HG02884 (cell line): ENCODE data around the gene SPNS2.
"Not testable (repeated sequence)": the region's sequence is repeated elsewhere in the genome, so short reads cannot be mapped to it uniquely, and the experiment has no call there.

Experiments used
- ATAC-seq: cut with Tn5 transposase; IDR thresholded peaks from one replicate; pipeline ENCODE4 v1.9.1; 2021; ENCODE audit warnings: mild to moderate bottlenecking, moderate library complexity; ENCODE audit not compliant: unreplicated experiment

Gene SPNS2

DNA sequence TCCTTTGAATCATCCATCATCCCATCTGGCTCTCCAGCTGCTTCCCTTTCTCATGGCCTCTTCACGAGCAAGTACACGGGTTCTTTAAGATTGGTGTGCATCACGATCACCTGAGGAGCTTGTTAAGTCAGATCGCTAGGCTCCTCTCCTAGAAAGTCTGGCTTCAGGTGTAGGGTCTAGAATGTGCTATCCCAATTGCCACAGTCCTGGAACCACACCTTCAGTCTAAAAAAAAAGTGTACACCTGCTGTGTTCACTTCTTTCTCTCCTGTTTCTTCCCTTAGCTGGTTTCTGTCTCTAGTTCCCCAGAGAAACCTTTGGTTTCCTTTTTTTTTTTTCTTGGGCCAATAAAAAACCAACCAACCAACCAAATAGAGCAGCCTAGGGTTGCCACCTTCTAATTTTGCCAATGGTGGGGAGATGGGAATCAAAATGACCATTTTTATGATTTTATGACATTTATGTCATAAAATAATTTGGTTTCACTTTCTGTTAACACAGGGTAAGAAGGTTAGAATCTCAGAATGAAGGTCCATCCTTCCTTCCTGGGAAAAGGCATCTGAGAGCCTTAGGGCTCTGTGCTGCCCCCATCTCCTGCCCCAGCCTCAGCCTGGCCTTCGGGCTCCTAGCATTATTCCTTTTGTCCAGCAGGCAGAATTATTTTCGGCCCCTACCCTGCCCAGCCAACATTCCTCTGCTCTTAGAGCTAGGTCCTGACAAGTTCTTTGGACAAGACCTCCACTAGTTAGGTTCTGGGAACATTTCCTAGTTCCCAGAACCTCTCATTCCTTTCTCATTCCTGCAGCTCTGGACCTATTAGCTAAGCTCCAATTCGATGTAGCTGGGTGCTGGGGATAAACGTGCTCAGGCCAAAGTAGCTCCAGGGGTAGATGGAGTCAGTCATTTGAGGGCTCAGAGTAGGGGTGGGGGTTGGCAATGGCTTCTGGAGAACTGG is 63.6 kb downstream of the SPNS2 start:
- ATAC-seq = no peak

DNA sequence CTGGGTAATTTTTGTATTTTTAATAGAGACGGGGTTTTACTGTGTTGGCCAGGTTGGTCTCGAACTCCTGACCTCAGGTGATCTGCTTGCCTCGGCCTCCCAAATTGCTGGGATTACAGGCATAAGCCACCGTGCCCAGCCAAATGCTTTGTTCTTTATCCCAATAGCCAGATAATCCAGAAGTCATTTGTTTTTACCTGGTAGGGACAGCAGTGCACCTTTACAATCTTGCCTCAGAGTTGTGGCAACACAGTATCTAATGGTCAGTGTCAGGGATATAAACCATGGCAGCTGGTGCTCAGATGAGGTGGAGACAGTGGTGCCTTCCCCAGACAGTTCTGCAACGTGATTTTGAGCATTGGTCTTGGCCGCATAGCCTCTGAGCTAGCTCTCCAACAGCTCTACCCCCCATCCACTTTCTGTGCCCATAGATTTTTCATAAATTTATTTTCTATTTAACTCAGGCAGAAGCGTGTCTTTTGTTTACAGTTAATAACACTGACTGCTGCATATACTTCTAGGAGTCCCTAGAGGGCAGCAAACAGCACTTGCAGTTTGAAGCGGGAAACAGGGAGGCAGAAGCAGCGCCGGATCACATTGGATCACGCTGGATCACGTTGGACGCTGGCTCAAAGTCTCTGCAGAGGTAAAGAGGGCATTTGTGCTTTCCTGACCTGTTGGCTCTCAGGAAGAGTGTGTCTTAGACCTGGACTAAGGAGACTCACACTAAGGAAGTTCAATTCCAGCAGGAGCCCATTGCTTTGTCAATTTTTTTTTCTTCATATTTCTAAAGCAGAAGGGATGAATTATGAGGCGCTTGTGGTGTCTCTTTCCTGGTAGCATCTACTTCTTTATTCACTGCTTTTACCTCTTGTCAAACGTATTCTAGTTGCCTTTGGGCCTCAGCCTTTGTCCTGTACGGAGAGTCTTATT is 66.8 kb downstream of the SPNS2 start:
- ATAC-seq = no peak

DNA sequence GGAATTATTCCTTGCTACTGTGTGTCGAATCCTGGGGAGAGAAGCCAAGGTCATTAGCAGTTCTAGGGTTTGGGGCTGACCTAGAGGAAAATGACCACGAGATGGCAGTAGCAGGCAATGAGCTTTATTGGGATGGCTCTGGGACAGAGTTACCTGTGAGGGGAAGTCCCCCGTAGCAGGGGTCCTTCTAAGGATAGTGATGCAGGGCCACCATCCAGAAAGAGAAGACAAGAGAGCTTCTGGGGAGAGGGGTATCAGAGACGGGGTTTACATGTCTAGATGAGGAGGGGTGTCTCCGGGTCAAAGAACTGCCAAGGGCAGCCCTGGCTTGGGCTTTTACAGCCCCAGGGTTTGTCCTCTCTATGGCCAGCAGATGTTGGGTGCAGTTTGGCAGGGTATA is 68.1 kb downstream of the SPNS2 start:
- no peak for ATAC-seq

DNA sequence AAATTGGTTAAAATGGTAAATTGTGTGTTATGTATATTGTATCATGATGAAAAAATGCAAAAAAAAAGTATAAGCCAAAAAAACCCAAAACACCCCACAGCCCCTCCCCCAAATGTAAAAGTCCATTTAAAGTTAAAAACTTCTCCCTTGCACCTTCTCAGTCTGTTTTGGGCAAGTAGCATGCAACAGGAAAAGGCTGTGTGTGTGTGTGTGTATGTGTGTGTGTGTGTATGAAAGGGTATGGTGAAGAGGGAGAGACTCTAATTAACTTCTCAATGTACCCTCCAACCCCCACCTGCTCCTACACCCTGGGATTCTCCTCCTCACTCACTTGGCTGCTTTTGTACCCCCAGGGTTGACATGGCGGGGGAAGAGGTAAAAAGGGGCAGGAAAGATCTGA is 70.9 kb downstream of the SPNS2 start:
- no peak for ATAC-seq

DNA sequence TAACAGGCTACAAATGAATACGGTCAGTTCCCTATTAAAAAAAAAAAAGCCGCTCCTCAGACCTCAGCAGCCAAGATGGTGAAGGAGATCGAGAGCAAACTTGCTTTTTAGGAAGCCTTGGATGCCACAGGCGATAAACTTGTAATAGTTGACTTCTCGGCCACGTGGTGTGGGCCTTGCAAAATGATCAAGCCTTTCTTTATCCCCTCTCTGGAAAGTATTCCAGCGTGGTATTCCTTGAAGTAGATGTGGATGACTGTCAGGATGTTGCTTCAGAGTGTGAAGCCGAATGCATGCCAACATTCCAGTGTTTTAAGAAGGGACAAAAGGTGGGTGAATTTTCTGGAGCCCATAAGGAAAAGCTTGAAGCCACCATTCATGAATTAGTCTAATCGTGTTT is 73.5 kb downstream of the SPNS2 start:
- ATAC-seq = no peak

- ATAC-seq = no peak
Observed at GRCh38 chr17:4573115-4573514, 74.4 kb downstream of the SPNS2 start.

- ATAC-seq = no peak
Observed at GRCh38 chr17:4573669-4574068, 75.0 kb downstream of the SPNS2 start.

DNA sequence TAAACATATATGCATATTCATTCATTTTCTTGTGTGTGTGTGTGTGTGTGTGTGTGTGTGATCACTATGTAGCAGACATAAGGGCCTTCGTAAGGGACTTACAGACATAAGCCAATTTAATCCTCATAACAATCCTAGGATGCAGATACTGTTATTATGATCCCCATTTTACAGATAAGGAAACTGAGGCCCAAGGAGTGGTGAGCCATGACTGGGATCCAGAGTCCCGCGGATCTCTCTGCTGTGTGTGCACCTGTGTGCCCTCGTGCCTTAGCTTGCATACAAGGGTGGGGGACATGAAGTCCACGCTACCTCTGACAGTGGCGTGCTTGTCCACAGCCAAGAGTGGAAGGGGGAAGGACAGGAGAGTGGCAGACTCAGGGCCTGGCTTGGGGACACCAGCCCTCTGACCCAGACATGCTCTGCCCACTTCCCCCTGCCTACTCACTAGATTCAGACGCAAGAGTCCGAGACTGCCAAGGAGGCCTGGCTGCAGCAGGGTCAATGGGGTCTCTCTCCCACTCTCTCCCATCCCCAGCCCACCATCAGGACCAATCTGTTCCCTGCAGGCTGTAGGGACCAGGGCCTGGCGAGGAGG is 75.9 kb downstream of the SPNS2 start:
- no peak for ATAC-seq

GRCh38 chr17:4576161-4576558 is 77.5 kb downstream of the SPNS2 start:
- no peak for ATAC-seq

GRCh38 chr17:4576729-4577322 is 78.1 kb downstream of the SPNS2 start:
- no peak for ATAC-seq

DNA sequence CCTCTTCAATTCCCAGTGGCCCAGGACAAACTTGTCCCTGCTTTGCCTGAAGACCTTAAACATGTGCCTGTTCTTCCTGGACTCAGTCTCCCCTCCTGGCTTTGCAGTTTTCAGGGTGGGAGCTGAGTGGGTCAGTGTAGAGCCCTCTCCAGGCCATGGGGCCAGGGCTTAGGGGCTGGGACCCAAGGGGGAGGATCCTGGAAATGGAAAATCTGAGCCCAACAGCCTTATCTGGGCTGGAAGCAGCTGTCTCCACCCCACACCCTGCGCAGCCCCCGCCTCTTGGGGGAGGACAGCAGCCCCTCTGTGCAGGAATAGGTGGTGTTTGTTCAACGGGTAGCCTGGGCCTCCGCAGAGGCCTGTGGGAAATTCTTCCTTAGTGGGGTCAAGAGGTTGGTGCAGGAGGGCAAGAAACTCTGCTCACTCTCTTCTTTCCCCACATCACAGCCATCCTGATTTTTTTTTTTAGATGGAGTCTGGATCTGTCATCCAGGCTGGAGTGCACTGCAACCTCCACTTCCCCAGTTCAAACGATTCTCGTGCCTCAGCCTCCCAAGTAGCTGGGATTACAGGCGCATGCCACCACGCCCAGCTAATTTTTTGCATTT is 78.8 kb downstream of the SPNS2 start:
- ATAC-seq = no peak

DNA sequence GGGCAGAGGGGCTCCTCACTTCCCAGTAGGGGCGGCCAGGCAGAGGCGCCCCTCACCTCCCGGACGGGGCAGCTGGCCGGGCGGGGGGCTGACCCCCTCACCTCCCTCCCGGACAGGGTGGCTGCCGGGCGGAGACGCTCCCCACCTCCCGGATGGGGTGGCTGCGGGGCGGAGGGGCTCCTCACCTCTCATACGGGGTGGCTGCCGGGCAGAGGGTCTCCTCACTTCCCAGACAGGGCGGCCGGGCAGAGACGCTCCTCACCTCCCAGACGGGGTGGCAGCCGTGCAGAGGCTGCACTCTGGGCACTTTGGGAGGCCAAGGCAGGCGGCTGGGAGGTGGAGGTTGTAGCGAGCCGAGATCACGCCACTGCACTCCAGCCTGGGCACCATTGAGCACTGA is 79.7 kb downstream of the SPNS2 start:
- ATAC-seq = not testable (repeated sequence)

- ATAC-seq = no peak
Observed at GRCh38 chr17:4579678-4580077, 81.0 kb downstream of the SPNS2 start.

DNA sequence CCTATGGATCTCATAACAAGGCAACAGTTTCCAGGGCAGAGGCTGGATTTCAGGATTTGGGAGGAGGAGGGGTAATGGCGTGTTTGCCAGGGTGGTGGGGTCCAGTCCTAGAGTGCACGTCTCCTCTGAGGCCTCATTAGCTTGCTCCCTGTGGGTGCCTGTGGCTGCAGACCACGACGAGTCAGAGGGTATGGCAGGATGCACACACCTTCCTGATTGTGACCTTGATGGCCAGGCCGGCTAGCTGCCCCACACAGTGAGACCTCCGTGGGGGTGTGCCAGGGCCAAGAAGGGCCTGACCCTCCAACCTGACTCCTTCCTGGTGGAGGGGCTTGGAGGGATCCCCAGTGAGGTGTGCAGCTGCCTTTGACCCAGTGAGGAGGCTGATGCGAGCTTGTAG is 81.6 kb downstream of the SPNS2 start:
- no peak for ATAC-seq

DNA sequence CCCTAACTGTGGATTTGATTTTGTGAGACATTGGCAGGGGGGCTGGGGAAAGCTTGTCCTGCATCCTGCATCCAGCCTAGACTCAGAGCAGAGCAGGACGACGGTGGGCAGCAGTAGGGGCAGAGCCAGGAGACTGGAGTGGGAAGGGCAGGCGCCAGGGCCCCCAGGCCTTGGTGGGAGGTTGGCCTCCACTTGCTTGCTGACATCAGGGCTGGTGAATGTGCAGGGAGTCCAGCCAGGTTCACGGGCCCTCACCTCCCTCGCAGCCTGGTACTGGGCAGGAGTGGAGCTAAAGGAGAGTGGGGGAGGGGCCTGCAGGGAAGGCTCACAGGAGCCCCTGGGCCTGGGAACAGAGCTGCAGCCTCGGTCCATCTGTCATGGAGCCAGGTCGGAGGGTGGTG is 83.4 kb downstream of the SPNS2 start:
- ATAC-seq = no peak

DNA sequence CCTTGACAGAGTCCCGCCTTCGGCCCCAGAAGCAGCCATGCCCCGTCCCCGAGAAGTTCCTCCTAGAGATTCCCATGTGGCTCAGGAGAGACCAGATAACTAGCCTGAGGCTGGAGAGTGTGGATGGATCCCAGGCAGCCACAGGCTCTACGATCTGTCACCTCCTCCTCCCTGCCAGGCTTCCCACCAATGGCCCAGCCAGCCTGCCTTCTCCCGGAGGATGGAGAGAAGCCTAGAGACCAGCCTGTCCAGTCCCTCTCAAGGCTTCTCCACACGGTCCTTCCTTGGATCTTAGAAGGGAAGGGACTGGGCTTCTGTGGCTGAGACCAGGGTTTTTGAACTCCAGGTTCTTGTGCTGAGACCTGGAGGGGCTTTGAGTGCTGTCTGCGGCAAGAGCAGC is 84.0 kb downstream of the SPNS2 start:
- ATAC-seq = no peak

GRCh38 chr17:4583206-4583605 is 84.5 kb downstream of the SPNS2 start:
- no peak for ATAC-seq

DNA sequence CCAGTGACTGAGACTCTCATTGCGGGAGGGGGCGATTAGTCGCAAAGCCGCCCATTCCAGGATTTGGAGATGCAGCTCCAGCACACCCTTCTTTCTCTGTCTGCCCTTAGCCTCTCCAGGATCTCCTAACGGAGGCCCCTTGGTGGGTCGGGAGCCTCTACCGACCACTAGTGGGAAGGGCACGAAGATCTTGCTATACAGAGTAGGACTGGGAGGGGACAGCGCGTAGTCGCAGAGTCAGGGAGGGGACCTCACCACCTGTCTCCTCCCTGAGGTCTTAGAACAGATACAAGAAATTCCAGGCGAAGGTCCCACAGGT is 85.1 kb downstream of the SPNS2 start:
- no peak for ATAC-seq

DNA sequence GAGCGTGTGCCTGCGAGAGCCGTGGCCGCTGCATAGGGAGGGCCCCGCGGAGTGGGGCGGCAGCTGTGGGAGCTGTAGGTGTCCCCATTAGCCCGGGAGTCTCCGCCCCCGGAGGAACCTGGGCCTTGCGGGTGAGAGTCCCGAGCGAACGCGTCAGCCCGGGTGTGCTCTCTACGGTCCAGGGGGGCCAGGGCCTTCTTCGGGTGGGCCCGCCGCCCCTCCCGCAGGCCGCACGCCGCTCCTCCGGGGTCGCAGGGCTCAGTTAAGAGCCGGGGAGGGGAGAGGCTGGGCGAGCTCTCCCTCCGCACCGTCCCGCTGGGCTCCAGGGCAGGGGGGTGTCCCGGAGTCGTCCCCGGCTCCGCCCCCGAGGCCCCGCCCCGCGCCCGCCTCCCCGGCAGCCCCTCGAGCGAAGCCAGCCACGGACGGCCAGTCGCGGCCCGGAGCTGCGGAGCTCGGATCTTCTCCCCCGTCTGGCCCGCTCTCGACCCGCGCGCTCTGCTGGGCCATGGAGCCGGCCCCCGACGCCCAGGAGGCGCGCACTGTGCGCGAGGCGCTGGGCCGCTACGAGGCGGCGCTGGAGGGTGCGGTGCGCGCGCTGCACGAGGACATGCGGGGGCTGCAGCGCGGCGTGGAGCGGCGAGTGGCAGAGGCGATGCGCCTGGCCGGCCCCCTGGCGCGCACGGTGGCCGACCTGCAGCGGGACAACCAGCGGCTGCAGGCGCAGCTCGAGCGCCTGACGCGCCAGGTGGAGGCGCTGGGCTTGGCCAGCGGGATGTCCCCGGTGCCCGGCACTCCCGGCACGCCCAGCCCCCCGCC is 85.6 kb downstream of the SPNS2 start, which contains the start of gene SMTNL2:
Gene SMTNL2 (plus strand): TSS at position 429 of the 816 bp plus-strand sequence. CDS start 77 bp downstream, at position 506.
- ATAC-seq = no peak
